Astrocyte (in vitro differentiated cells and primary cell): ENCODE data around the gene CRADD. TPM values are rescaled to one million over a fixed set of nuclear protein-coding genes. Genes with fewer than 3 reads are reported as not detected.

Experiments used
- DNase-seq: peaks from one replicate; pipeline ENCODE4 v3.0.0-alpha.2; 2010; ENCODE audit warnings: low read depth
- FAIRE-seq: peaks from 2 replicates; lab custom pipeline; 2011; peaks lifted over from hg19 to GRCh38; lab: Jason Lieb, UNC
- H2AFZ ChIP-seq: 2 replicates; pipeline ENCODE4 v1.6.0; 2012; ENCODE audit warnings: low read depth, low read length, inconsistent platforms
- H3K27ac ChIP-seq: 2 replicates; pipeline ENCODE4 v1.5.1; 2011; ENCODE audit warnings: low read depth, low read length, inconsistent platforms
- H3K27me3 ChIP-seq: 2 replicates; pipeline ENCODE4 v1.6.0; 2011; ENCODE audit warnings: low read length, inconsistent platforms; ENCODE audit not compliant: insufficient read depth
- H3K36me3 ChIP-seq: 2 replicates; pipeline ENCODE4 v1.5.1; 2011; ENCODE audit warnings: low read length, inconsistent platforms; ENCODE audit not compliant: insufficient read depth
- H3K4me1 ChIP-seq: 2 replicates; pipeline ENCODE4 v1.5.1; 2011; ENCODE audit warnings: low read length, inconsistent platforms; ENCODE audit not compliant: insufficient read depth
- H3K4me2 ChIP-seq: 2 replicates; pipeline ENCODE4 v1.6.0; 2012; ENCODE audit warnings: low read length, inconsistent platforms
- H3K4me3 ChIP-seq: 2 replicates; pipeline ENCODE4 v1.5.1; 2011; ENCODE audit warnings: low read depth, mild to moderate bottlenecking, low read length, inconsistent platforms; ENCODE audit not compliant: insufficient read depth
- H3K79me2 ChIP-seq: 2 replicates; pipeline ENCODE4 v1.6.0; 2012; ENCODE audit warnings: mild to moderate bottlenecking, low read length, inconsistent platforms; ENCODE audit not compliant: insufficient read depth
- H3K9ac ChIP-seq: 2 replicates; pipeline ENCODE4 v1.6.0; 2012; ENCODE audit warnings: mild to moderate bottlenecking, low read length, inconsistent platforms
- H3K9me3 ChIP-seq: 2 replicates; pipeline ENCODE4 v1.5.1; 2012; ENCODE audit warnings: low read depth, mild to moderate bottlenecking, low read length, inconsistent platforms; ENCODE audit not compliant: insufficient read depth
- H4K20me1 ChIP-seq: 2 replicates; pipeline ENCODE4 v1.6.0; 2012; ENCODE audit warnings: low read length, inconsistent platforms; ENCODE audit not compliant: insufficient read depth
- H3K27ac Mint-ChIP-seq: one replicate; pipeline ENCODE4 v1.8.0; 2021; ENCODE audit warnings: mild to moderate bottlenecking, mixed read lengths; ENCODE audit not compliant: unreplicated experiment
- H3K27me3 Mint-ChIP-seq: one replicate; pipeline ENCODE4 v1.8.0; 2021; ENCODE audit warnings: low read depth, mixed read lengths; ENCODE audit not compliant: unreplicated experiment
- H3K36me3 Mint-ChIP-seq: one replicate; pipeline ENCODE4 v1.8.0; 2021; ENCODE audit warnings: low read depth, mixed read lengths; ENCODE audit not compliant: unreplicated experiment
- H3K4me1 Mint-ChIP-seq: one replicate; pipeline ENCODE4 v1.8.0; 2021; ENCODE audit warnings: low read depth, mixed read lengths; ENCODE audit not compliant: unreplicated experiment
- H3K4me3 Mint-ChIP-seq: one replicate; pipeline ENCODE4 v1.8.0; 2021; ENCODE audit warnings: mild to moderate bottlenecking, moderate library complexity, mixed read lengths; ENCODE audit not compliant: unreplicated experiment
- H3K9me3 Mint-ChIP-seq: one replicate; pipeline ENCODE4 v1.8.0; 2021; ENCODE audit warnings: mild to moderate bottlenecking, mixed read lengths; ENCODE audit not compliant: unreplicated experiment
- EZH2 ChIP-seq: IDR thresholded peaks from 2 replicates; pipeline ENCODE4 v1.6.1; 2012; ENCODE audit warnings: mild to moderate bottlenecking, low read length, inconsistent platforms; ENCODE audit not compliant: insufficient read depth
- total RNA-seq: library from RNA; stranded (reverse); gene quantifications from 2 replicates; pipeline ENCODE4 v1.2.1, GENCODE V29; 2021
- TF ChIP-seq, protein P1 (sequence below): IDR thresholded peaks from 2 replicates; pipeline ENCODE4 v1.5.1; 2011; ENCODE audit warnings: low read depth, mild to moderate bottlenecking, inconsistent platforms, low read length, moderate library complexity; ENCODE audit not compliant: insufficient read depth

CRADD gene
- total RNA-seq, 1 donor from 2014 or later = 8.8 TPM

DNA sequence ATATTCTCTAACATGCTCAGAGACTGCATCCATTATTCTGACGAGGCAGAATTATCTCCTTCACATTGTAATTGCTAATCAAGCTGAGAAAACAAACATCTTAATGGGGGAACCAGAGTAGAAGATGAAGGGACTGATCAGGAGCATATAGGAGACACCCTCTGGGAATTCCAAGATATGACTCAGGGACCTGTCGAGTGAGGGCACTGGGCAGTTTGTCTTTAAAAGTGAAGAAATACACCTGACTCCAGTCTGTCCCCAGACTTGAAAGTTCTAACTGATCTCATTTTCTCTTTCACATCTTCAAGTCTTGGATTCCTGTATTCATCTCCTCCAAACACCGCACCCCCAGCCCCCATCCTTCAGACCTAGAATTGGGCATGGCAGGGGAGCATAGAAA lies 244.3 kb downstream of the CRADD start:
- Mint-ChIP-seq H3K9me3 (peaks cover 17% of the 10 kb centered on the region), H3K36me3 (peaks cover 2% of the 10 kb centered on the region), H3K4me1 (no peaks in the 10 kb centered on the region), H3K27ac (no peak overlapping the region), H3K27me3 (peaks cover 2% of the 10 kb centered on the region), H3K4me3 (no peak overlapping the region)
- no peaks in the 10 kb centered on the region for H3K36me3 ChIP-seq
- no peaks in the 10 kb centered on the region for H3K27me3 ChIP-seq
- DNase-seq (no peak), FAIRE-seq (no peak)
- no peaks in the 10 kb centered on the region for H3K79me2 ChIP-seq
- no peak overlapping the region for H3K4me2 ChIP-seq
- no peak overlapping the region for H3K9ac ChIP-seq
- H2AFZ ChIP-seq = no peak overlapping the region
- H4K20me1 ChIP-seq = no peaks in the 10 kb centered on the region
- H3K4me1 ChIP-seq = peaks cover 6% of the 10 kb centered on the region
- H3K27ac ChIP-seq = no peak overlapping the region
- H3K9me3 ChIP-seq = peaks cover 3% of the 10 kb centered on the region
- H3K4me3 ChIP-seq = no peak overlapping the region
- TF ChIP-seq EZH2 = no peak
- TF ChIP-seq, protein P1, sequence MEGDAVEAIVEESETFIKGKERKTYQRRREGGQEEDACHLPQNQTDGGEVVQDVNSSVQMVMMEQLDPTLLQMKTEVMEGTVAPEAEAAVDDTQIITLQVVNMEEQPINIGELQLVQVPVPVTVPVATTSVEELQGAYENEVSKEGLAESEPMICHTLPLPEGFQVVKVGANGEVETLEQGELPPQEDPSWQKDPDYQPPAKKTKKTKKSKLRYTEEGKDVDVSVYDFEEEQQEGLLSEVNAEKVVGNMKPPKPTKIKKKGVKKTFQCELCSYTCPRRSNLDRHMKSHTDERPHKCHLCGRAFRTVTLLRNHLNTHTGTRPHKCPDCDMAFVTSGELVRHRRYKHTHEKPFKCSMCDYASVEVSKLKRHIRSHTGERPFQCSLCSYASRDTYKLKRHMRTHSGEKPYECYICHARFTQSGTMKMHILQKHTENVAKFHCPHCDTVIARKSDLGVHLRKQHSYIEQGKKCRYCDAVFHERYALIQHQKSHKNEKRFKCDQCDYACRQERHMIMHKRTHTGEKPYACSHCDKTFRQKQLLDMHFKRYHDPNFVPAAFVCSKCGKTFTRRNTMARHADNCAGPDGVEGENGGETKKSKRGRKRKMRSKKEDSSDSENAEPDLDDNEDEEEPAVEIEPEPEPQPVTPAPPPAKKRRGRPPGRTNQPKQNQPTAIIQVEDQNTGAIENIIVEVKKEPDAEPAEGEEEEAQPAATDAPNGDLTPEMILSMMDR = no peak

DNA sequence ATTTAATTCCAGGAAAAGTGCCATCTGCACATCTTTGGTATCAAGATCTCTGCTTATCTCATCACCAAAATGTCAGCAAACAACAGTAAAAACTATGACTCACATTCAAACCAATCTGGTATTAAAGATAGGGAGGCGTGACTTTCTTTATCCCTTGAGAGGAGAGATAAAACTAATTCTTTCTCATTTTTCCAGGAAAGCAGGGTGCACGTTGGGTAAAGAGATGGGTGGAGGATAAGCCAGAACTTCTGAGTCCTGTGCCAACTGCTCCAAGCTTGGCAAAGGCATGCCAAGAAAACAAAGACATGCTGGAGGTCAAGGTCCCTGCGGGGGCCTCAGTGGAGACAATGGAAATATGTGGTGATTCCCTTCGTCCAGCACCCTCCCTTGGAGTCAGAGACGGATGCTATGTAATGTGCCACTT lies 245.4 kb downstream of the CRADD start:
- Histone ChIP-seq H3K9ac (no peak overlapping the region), H3K27ac (no peak overlapping the region), H3K79me2 (no peaks in the 10 kb centered on the region), H3K9me3 (peaks cover 3% of the 10 kb centered on the region), H3K27me3 (no peaks in the 10 kb centered on the region), H3K4me2 (no peak overlapping the region), H3K36me3 (no peaks in the 10 kb centered on the region), H2AFZ (no peak overlapping the region), H3K4me3 (no peak overlapping the region), H4K20me1 (no peaks in the 10 kb centered on the region), H3K4me1 (peaks cover 6% of the 10 kb centered on the region)
- Mint-ChIP-seq H3K27me3 (peaks cover 2% of the 10 kb centered on the region), H3K4me1 (no peaks in the 10 kb centered on the region), H3K9me3 (peaks cover 18% of the 10 kb centered on the region), H3K36me3 (peaks cover 2% of the 10 kb centered on the region), H3K4me3 (no peak overlapping the region), H3K27ac (no peak overlapping the region)
- no peak for FAIRE-seq
- DNase-seq = no peak
- TF ChIP-seq, protein P1 = no peak
- TF ChIP-seq EZH2 = no peak

DNA sequence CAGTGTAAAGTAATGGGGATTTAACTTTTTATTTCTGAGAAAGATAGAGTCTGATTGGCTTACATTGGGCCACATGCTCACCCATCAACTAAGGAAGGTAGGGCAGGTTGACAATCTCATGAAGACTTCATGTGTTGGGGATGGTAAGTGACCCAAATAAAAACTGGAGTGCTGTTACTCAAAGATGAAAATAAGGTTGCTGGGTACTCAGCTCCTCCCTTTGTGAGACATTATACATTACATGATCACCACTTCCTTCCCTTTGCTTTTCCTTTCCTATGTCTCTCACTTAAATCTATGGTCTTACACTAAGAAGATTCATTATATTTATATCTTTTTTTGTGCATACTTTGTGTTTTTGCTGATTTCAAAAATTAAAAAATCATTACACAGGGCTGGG lies 247.2 kb downstream of the CRADD start:
- Mint-ChIP-seq H3K9me3 (peaks cover 23% of the 10 kb centered on the region), H3K27me3 (no peaks in the 10 kb centered on the region), H3K4me3 (no peak overlapping the region), H3K4me1 (no peaks in the 10 kb centered on the region), H3K27ac (no peak overlapping the region), H3K36me3 (peaks cover 2% of the 10 kb centered on the region)
- H3K9me3 ChIP-seq = peaks cover 3% of the 10 kb centered on the region
- H3K4me2 ChIP-seq = no peak overlapping the region
- FAIRE-seq = no peak
- H3K4me1 ChIP-seq = no peaks in the 10 kb centered on the region
- H3K9ac ChIP-seq = no peak overlapping the region
- no peaks in the 10 kb centered on the region for H3K79me2 ChIP-seq
- TF ChIP-seq EZH2 = no peak
- TF ChIP-seq, protein P1 = no peak
- no peaks in the 10 kb centered on the region for H3K36me3 ChIP-seq
- no peak for DNase-seq
- no peaks in the 10 kb centered on the region for H4K20me1 ChIP-seq
- no peak overlapping the region for H3K4me3 ChIP-seq
- no peak overlapping the region for H3K27ac ChIP-seq
- no peak overlapping the region for H2AFZ ChIP-seq
- H3K27me3 ChIP-seq = no peaks in the 10 kb centered on the region
